GM21825 (cell line): Measurements from ENCODE around the gene SLC4A1.
"Not testable (repeated sequence)": the region's sequence is repeated elsewhere in the genome, so short reads cannot be mapped to it uniquely, and the experiment has no call there.

Source experiments
- ATAC-seq: cut with Tn5 transposase; IDR thresholded peaks from one replicate; pipeline ENCODE4 v1.9.1; 2021; ENCODE audit warnings: mild to moderate bottlenecking, moderate library complexity; ENCODE audit not compliant: unreplicated experiment

The SLC4A1 gene

DNA sequence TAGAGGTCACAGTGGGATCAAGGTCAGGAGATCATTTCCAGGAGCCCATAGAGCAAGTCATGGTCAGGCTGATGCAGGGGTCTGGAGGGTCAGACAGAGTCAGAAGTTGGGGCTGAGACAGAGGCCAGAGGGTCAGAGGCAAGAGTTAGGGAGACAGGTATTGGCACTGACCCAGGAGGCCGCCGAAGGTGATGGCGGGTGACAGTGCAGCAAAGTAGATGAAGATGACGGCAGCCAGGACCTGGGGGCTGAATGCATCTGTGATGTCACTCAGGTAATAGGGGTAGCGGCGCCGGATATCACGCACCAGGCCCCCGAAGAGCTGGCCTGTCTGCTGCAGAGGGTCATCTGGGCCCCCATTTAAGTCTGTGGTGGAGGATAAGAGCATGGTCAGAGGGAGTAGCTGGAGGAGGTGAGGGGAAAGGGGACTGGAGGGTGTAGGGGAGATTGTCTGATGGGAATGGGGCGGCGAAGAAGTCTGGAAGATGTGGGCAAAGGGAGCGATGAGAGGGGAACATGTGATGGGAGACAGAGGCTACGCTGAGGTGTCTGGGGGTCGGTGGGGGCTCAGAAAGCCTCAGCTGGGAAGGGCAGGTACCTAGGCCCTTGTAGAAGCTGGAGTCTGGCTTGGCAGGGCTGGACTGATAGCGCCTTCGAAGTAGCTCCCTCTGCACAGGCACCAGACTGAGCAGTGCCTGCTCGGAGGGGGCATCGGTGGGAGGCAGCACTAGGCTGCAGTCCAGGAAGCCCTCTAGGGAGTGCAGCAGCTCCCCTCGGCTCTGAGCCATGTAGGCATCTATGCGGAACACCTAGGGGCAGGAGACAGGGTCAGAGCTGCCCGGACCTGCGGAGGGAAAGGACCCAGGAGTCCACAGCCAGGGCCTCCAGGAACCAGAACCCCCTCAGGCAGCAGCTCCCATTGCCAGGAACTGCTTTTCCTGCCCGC is 9.8 kb downstream of the SLC4A1 start:
- ATAC-seq: no peak

DNA sequence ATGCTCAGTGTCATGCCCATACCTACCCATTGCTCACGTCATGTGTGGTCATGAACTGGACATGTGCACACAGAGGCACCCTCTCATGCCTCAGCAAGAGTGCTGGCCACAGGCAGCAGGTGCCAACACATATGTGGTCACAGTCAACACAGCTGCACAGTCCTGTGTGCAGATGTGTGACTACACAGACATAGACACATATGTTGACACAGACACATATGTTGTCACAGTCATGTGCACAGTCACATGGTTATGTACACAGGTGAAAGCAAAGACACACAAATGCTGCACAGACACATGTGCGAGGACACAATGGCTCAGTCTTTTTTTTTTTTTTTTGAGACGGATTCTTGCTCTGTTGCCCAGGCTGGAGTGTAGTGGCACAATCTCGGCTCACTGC is 11.3 kb downstream of the SLC4A1 start:
- ATAC-seq: no peak

DNA sequence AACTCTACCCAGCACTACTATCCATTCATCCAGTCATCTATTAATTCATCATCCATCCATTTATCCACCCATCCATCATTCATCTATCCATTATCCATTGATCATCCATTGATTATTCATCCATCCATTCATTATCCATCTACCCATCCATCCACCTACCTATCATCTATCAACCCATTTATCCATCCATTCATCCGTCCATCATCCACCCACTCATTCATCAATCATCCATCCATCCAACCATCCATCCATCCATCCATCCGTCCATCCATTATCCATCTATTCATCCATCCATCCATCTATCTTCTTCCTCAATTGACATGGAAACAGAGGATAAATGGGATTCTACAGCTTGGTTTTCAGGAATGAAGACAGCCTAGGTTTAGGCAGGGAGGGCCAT is 12.0 kb downstream of the SLC4A1 start:
- no peak for ATAC-seq

DNA sequence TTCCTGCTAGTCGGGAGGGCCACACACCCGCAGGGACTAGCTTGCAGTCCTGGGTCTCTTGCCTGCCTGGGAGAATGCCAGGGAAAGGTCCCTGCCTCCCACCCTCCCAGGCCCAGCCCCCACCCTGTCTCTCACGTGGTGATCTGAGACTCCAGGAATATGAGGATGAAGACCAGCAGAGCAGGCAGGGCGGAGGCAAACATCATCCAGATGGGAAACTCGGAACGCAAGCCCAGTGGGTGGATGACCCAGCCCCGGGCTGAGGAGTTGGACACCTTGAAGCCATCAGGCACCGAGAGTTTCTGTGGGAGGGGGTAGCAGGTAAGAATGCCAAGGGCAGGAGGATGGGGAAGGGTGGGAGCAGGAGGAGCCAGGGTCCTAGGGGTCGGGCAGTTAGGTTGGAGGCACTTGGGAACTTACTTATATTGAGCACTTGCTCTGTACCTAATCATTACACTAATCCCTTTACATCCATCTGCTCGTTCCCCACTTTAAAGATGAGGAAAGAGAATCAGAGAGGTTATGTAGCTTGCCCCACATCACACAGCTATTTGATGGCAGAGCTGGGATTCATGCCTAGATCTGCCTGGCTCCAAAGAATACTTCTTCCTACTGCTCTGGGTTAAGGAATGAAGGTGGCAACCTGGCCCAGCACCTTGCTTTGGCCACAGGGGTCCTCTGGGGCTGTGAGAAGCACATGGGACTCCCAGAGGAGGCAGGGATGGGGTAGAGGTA is 13.4 kb downstream of the SLC4A1 start:
- ATAC-seq: no peak

DNA sequence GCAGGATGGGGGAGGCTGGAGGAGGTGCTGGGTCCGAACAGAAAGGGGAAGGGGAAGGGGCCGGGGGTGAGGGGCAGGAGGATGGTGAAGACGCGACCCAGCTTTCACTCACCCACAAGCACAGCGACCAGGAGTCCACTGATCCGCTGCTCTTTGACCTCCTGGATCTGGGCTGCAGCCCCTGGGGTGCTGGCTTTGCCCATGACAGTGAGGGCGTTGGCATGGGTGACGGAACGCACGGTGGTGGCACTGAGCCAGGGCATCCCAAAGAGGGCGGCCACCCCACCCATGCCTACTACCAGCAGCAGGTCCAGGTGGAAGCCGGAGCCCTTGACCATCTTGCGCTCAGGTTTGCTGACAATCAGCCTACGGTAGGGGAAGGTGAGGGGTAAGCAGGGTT is 14.9 kb downstream of the SLC4A1 start:
- no peak for ATAC-seq

DNA sequence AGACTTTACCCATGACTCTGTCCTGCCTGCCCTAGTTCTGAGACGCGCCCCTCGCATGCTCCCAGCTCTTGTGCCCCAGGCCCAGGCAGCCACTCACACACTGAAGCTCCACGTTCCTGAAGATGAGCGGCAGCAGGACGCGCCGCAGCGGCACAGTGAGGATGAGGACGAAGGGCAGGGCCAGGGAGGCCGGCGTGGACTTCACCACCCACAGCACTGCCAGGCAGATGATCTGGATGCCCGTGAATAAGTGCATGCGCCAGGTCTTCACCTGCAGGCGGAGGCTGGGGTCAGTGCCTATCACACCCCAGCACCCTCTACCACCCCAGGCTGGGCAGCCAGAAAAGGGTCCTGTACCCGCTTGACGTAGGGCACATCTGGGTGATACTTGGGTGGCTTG is 16.9 kb downstream of the SLC4A1 start:
- ATAC-seq: no peak

DNA sequence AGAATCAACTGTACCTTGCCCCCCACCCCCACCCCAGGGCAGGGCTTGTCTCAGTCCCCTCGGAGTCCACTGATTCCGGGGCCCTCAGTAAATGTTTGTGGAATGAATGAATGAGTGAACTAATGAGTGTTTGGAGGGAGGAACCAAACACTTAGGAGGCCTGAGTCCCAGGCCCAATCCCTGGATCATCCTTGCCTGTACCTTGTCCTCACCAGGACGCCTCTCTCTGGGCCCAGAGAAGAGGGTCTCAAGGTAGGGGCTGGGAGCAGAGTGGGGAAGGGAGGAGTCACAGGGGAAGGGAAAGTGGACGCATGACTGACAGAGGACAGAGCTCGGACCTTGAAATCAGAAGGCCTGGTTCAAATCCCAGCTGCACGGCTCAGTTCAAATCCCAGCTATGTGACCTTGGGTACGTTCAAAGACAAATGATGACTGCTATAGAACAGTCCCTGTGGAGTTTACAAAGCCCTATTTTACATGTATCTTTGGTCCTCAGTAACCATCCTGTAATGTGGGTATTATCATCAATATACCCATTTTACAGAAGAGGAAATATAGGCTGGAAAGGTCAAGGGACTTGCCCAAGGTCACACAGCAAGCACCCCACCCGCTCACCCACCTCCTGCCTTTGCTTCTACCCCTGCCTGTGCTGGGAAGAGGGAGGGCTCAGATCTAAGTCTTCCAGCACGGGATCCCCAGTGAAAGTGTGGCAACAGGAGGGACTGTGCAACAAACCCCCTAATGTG is 18.3 kb downstream of the SLC4A1 start:
- no peak for ATAC-seq

DNA sequence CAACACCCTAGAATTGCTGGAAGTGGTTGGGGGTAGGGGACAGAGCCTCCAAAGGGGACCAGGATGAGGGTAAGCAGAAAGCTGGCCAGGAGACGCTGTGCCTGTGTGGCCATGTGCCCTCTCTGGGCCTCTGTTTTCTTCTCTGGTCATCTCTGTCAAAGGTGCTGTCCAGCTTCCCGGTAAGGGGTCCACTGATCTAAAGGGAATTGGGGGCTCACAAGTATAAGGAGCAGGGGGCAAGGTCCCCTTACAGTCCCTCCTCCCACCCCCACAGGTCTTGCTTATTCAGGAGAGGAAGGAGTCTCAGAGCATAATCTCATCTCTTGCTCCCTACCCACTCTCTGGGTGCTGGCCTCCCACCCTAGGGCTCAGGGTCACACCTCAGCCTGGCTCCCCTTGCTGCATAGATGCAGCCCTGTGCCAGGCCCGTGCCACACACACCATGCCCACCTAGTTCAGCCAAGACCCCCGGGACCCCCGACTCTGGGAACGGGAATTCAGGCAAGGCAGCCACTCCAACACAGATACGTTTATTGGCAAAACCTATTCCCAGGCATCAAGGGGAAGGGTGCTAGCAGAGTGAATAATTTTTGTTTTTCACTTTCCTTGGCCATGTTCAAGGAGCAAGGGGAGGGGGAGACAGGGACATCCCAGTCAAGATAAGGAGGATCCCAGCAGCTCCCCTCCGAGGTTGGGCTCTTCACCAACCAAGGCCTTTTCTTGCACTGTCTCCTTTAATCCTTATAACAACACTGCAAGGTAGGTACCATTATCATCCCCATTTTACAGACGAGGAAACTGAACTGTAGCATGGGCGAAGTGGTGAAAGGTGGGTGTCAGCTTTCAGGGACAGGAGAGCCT is 19.8 kb downstream of the SLC4A1 start:
- ATAC-seq: no peak

DNA sequence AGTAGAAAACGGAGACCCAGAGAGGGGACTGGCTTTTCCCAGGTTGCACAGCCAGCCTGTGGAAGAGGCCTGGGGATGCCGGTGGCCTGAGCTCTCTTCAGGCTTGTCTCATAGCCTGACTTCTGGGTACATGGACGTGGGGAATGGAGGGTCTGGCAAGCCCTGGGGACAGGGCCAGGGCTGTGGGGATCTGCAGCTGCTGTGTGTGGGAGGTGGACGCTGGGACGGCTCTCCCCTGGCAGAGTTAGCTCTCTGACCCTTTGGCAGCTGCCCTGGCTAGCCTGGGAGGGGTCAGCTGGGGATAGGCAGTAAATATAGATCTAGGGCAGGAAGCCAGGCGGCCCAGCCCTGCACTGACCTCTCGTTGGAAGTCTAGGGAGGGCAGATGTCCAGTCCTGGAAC is 20.5 kb downstream of the SLC4A1 start:
- no peak for ATAC-seq

DNA sequence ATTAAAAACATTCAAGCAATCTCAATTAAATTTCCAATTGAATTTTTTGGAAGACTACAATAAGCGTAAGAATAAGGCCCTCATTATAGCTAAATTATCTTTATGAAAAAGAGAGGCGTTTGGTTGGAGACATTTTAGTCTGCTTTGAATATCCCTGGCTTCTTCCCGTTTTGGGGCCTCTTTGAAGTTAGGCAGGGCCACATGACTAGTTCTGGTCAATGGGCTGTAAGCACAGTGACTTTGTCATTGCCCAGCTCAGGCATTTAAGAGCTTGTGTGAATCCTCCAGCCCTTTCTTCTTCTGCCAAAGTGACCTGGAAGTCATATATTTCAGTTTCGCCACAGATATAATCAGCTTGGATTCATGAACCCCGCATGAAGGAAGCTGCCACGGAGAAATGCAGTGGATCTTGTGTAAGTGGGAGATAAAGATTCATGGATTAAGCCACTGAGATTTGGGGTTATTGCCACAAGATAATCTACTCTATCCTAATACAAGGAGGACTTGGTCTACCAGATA is 26.8 kb downstream of the SLC4A1 start:
- ATAC-seq: no peak

DNA sequence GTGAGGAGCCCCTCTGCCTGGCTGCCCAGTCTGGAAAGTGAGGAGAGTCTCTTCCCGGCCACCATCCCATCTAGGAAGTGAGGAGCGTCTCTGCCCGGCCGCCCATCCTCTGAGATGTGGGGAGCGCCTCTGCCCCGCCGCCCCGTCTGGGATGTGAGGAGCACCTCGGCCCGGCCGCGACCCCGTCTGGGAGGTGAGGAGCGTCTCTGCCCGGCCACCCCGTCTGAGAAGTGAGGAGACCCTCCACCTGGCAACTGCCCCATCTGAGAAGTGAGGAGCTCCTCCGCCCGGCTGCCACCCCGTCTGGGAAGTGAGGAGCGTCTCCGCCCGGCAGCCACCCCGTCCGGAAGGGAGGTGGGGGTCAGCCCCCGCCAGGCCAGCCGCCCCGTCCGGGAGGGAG is 30.0 kb downstream of the SLC4A1 start:
- not testable (repeated sequence) for ATAC-seq

DNA sequence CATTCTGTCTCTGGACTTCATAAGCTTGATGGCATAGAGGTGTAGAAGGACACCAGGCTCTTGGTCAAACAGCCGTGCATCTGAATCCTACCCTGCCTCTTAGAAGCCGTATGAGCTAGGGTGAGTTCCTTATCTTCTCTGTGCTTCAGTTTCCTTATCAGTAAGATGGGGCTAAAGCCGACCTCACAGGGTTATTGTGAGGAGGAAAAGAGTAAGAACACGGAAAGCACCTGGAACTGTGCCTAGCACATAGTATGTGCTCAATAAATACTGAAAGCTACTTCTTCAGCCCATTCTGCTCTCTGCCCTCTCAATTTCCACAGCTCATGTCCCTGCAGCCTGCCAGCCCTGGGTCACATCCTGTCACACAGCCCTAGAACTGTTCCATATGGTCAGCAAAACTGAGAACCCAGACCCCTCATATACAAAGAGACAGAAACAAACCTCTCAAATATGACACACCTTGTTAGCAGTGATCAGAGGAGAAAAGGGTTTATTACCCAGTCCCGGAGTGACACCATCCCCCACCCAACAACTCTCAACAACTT is 31.4 kb downstream of the SLC4A1 start:
- no peak for ATAC-seq

DNA sequence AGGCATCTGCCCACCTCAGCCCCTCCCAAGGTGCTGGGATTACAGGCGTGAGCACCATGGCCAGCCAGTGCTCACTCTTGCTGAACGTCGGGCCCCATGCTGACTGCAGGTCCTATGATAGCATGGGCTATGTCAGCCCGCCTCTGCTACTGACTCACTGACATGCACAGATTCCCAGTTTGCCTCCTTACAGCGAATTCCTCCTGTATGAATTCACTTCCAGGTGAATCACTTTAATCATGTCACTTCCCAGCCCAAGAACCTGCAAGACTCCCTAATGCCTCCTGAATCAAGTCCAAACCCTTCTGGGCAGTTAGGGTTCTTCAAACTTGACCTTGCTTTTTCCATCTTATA is 32.4 kb downstream of the SLC4A1 start:
- ATAC-seq: no peak

DNA sequence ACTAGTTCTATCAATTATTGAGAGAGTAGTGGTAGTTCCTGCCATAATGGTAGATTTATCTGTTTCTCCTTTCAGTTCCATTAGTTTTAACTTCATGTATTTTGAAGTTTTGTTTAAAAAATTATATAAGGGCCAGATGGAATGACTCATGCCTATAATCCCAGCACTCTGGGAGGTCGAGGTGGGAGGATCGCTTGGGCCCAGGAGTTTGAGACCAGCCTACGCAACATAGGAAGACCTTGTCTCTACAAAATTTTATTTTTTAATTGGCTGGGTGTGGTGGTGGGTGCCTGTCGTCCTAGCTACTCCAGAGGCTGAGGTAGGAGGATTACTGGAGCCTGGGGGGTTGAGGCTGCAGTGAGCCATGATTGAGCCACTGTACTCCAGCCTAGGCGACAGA is 34.4 kb downstream of the SLC4A1 start:
- ATAC-seq: no peak

DNA sequence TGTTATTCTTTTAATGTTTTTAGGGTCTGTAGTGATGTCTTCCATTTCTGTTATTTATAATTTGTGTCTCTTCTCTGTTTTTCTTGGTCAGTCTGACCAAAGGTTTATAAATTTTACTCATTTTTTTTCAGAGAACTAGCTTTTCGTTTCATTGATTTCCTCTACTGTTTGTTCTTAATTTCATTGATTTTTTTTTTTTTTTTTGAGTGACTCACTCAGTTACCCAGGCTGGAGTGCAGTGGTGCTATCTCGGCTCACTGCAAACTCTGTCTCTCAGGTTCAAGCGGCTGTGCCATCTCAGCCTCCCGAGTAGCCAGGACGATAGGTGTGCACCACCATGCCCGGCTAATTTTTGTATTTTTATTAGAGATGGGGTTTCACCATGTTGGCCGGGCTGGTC is 35.9 kb downstream of the SLC4A1 start:
- no peak for ATAC-seq

DNA sequence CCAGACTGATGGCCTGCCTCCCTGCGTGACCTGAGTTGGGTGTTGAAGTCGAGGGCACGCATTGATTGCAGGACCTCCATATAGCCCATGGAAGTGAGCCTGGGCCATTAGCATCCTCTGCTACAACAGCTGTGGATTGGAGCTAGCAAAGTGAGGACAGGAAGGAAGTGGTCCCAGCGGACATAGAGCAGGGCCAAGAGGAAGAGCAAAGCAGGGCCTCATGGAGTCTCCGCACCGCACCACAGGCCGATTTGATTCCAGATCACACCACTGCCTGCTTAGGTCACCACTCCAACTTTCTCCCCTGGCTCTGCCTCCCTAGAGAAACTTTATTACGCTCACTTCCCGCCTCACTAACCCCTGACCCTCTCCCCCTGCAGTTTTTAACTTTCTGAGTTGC is 37.8 kb downstream of the SLC4A1 start:
- ATAC-seq: no peak

DNA sequence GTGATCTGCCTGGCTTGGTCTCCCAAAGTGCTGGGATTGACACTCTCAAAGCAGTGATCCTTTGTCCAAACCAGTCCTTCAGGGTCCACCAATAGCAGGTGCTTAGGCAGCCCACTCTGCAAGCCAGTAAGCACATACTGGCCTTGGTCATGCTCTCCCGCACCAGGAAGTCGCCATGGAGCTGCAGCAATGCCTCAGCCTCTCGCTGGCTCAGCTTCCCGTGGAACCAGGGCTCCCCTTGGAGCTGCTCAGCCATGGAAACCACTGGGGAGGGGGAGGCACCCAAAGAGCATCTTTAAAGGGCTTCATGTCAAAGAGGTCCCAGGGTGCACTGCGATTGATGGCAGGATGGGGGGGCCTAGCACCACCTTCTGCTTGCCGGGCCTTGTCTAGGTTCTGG is 38.8 kb downstream of the SLC4A1 start:
- no peak for ATAC-seq

DNA sequence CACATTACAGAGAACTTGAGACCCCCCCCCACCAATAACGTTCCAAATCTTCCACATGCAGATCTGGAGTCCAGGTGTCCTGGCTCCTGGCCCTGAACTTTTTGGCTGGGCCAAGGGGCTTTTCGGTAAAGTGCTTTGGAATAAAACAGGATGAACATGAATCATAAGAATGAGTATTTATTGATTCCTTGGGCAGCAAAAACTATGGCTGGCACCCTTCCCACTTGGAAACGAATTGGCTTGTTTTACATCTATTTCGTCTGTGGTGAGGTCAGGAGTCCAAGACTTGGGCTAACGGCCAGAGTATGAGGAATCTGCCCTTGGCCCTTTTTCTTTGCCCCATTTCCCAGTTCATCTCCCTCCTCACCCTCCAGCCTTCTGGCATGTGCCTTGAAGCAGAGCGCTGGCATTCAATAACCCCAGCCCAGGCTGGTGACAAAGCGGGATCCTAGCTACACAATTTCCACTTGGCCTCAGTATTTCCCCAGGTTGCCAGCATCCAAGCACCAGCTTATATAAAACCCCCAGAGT is 44.3 kb downstream of the SLC4A1 start:
- no peak for ATAC-seq

DNA sequence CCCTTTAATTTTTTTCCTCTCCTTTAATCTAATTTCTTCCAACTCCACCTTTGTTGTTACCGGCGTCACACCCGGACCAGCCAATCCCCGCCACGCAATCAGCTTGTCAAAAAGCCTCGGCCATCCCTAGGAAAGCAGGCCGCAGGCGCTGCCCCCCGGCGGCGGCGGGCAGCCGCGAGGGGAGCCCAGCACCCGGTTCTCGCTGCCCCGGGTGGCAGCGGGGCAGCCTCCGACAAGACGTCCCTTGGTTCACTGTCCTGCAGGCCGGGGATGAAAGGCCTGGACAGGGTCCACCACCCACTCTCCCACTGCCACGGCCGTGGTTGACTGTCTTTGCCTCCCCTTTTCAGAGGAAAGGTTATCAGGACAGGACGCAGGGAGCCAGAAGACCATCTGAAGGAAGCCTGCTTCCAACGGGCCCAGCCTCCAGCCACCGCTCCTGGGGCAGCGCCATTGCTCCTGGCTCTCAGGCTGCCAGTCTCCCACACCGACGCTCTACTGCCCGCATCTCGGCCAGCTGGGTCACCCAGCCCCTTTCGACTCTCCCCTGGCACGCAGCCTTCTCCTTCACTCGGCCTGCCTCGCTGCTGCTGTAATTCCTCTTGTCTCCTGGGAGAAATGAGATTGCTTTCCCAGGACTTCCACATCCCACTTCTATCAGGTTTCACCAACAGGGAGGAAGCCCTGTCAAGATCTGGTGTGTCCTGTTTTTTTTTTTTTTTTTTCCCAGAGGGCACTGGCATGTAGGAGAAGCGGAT is 45.6 kb downstream of the SLC4A1 start:
- no peak for ATAC-seq

DNA sequence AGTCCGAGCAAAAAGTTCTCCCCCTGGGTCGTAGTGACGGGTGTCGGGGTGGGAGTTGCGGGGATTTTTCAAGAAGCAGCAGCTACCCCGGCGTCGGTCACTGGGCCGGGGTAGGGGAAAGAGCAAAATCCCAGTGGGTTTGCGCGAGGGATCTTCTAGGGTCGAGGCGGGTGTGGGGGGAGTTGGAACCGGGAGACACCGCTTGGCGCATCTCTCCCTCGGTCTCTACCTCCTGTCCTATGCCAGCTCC is 46.1 kb downstream of the SLC4A1 start:
- ATAC-seq: no peak
